ENCODE data around the gene TEK.

TEK gene

DNA sequence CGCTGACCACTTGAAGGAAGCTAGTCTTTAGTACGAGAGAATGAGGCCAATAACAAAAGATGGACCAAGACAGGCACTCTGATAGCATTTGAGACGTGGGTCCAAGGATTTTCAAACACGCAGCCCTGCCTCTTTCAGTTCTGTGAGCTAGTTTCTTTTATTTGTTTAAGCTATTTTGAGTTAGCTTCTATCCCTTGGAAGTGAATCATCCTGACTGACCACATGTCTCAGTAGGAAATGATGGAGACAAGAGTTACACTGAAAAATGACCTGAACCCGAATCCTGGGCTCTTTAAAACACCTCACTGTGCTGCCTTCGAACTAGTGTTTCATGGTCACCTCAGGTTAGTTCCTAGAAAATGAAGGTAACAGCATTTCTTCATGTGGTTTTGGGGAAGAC, 9.9 kb downstream of the TEK start:
- in situ Hi-C loops (cut with HindIII; ENCODE audit: low sequenced_read_pairs), result no loop called here

DNA sequence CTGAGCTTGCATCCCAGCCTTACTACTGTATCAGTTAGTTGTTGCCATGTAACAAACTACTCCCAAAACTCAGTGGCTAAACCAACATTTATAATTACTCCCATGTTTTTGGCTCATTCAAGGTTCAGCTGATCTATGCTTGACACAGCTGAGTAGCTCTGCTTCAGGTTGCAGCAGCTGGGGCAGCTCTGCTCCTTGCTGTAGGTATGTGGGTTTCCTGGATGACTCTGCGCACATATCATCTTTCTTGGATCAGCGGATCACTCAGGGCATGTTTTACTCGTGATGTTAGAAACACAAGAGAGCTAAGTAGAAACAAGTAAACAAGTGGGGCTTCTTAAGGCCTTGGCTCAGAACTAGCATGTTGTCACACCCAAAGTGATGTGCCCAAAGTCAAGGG, 15.1 kb downstream of the TEK start:
- in situ Hi-C loops (cut with HindIII; ENCODE audit: low sequenced_read_pairs), result no loop called here

DNA sequence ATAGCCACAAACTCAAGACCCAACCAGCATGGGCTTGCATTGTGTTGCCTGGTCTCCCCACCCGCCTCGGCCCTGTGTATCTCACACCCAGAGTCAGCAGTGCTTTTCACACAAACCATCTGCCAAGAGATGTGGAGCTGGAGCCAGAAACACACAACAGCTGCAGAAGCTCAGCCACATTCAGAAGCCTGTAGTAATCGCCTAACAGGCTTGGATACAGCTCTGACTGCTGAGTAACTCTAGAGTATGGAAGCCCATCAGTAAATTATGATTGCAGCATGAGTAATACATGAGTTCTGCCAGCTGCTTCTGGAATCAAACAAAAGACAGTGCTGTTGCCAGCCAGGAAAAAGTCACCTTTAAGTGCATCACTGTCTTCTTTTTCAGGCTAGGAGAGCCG, 16.0 kb downstream of the TEK start:
- in situ Hi-C loops (cut with HindIII; ENCODE audit: low sequenced_read_pairs), result no loop called here

DNA sequence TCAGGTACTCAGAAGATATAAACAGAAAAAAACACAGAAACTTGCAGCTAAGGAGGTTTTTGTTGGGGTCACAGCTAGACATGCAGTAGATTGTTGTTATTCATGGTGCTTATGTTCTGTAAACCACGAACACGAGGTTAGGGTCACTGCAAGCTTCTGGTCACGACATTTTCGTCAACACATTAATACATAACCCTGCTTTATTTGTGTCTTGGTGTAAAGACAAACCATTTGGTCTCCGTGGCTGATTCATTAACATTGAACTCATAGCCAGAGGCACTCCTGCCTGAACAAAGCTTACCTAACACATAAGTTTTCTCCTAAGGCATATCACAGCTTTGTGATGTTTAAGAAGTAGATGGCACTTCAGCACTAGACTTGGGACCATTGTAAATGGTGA, 16.9 kb downstream of the TEK start:
- in situ Hi-C loops (cut with HindIII; ENCODE audit: low sequenced_read_pairs), result no loop called here

DNA sequence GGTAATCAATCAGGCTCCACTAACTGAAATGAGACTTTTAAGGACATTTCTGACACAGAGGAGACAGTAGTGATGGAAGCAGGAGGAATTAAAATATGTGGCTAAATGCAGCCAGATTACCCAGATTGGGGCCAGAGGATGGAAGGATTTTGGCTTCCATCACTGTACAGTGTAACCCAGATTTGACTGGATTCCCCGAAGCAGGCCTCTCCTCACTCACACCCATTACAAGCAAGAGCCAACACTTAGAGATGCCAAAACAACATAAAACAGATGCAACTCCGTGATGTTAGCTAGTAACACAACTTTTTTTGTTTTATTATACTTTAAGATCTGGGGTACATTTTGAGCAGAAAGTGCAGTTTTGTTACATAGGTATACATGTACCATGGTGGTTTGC, 17.6 kb downstream of the TEK start:
- in situ Hi-C loops (cut with HindIII; ENCODE audit: low sequenced_read_pairs), result no loop called here

DNA sequence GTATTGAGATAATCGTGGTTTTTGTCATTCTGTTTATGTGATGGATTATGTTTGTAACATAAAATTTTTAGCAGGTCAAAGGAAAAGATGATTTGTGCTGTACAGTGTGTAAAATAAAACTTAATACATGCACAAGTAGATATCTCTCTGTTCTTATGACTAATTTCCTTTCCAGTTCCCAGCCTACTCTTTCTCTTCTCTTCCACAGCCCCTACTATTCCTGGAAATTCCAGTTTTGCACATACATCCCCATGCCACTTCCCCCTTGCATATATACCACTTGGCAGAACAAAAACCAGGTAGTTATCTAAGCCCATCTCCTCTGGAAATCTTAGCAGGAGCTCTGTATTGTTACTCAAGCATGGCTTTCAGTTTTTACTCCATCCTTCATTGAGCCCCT, 20.2 kb downstream of the TEK start:
- in situ Hi-C loops (cut with HindIII; ENCODE audit: low sequenced_read_pairs), result no loop called here

DNA sequence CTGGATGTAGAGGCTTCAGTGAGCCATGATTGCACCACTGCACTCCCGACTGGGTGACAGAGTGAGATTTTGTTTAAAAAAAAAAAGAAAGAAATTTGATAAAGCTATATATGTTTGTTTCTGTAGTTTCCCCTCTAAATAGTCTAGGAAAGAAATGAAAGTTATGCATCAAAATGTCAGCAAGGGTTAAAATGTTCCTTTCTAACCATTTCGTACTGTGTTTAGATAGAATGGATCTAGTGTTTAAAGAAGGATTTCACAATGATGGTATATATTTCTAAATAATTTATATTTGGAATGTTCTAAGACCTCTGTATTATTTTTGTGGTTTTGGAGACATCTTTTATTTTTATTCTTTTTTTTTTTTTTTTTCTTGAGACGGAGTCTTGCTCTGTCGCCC, 22.7 kb downstream of the TEK start:
- in situ Hi-C loops (cut with HindIII; ENCODE audit: low sequenced_read_pairs), result no loop called here

DNA sequence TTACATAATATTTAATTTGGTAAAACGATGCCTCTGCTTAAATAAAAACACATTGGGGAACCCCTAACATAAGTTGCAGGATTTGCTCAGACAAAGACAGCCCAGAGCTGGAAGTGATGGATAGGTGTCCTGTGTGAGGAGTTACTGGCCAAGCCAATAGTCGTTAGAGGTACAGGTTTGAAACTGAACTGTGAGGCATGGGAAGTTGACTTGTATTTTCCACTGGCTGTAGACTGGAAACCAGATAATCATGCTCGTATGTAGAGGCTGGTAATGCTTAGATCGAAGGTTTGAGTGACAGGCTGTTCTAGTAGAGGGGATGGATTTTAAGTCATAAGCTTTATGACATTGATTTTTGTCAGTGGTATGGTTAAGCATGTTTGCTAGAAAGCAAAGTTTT, 24.8 kb downstream of the TEK start:
- in situ Hi-C loops (cut with HindIII; ENCODE audit: low sequenced_read_pairs), result no loop called here

DNA sequence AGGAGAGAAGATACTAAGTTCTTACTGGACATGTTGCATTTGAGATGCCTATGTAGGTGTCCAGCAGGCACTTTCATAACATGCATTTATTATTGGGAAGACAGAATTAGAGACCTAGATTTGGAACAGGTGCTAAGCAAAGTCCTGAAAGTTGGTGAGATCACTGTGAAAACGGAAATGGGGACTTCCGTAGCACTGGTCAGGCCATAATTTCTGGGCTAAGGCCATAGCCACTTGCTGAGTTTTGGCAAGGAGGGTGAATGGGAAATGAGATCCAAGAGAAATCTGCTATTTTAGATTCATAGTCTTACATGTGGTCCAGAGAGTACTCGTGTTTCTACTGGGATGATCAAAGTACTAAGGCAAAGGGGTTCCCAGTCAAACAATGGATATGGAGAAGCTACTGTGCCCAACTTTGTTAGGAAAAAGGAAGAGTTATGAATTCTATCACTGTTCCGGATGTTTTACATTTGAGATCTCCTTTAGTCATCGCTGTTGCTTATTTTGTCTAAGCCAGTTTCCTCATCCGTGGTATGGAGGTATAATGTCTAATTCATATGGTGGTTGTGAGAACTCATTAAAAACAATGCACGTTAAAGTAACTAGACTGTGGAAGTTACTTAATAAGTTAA, 33.4 kb downstream of the TEK start:
- in situ Hi-C loops (cut with HindIII; ENCODE audit: low sequenced_read_pairs), result no loop called here

DNA sequence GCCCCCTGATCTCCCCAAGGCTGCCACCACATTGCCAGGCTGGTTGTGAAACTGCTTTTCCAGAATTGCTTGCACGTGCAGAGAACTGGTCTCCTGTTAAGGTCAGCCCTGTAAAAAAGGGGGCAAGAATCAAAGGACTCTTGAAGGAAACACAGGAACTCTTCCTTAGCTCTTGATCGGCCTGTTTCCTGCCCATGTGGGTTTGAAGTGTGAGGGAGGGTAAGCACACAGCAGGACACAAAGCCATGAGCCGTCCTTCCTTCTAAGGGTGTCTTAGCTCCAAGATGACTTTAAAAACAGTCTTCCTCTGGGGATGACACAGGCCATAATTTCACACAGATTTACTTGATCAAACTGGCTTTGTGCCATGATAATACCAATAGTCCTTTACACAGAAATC, 36.1 kb downstream of the TEK start:
- in situ Hi-C loops (cut with HindIII; ENCODE audit: low sequenced_read_pairs), result no loop called here

DNA sequence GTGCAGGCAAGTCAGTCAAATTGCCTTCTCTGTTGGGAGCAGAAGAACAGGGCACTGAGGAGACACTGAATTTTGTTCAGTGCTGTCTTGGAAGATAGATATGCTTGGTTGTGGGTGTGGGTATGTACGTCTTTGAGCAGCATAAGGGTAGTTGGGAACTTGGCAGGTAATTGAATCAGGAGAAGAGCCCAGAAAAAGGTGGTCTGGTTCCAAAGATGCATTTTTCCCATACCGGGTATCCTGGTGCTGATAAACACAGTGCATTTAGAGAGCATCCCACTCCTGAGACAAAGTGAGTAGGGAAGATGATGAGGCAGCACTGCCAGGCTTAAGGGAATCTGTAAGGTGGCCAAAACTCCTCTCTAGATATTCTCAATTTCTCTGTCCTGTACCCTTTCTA, 40.6 kb downstream of the TEK start:
- in situ Hi-C loops (cut with HindIII; ENCODE audit: low sequenced_read_pairs), result no loop called here

DNA sequence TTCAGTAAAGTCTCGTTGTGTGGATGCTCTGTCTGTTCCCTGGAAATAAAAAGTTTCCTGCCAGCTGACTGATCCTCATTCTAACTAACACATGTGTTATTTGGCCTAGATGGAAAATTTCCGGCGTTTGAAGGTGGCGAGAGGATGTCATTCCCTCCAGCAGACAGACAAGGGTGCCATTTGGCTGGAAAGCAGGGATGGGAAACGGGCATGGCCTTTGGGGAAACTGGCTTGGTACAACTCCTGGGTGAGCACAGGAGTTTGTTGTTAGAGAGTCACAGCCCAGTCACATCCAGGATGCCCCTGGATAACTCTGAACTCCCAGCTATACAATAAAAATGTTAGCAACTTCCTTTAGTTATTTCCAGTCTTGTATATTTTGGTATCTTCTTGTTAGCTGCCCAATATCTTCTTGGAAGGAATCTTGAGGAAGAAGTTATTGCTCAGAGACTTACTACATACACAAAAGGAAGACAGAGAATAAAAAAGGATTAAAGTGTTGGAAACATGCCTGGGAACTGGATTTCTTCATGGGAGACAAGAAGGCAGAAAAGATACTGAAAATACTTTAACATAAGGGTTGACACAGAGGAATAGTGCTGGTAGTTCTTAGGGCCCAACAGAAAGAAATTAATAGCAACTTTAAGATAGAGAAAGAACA, 41.9 kb downstream of the TEK start:
- in situ Hi-C loops (cut with HindIII; ENCODE audit: low sequenced_read_pairs), result no loop called here

DNA sequence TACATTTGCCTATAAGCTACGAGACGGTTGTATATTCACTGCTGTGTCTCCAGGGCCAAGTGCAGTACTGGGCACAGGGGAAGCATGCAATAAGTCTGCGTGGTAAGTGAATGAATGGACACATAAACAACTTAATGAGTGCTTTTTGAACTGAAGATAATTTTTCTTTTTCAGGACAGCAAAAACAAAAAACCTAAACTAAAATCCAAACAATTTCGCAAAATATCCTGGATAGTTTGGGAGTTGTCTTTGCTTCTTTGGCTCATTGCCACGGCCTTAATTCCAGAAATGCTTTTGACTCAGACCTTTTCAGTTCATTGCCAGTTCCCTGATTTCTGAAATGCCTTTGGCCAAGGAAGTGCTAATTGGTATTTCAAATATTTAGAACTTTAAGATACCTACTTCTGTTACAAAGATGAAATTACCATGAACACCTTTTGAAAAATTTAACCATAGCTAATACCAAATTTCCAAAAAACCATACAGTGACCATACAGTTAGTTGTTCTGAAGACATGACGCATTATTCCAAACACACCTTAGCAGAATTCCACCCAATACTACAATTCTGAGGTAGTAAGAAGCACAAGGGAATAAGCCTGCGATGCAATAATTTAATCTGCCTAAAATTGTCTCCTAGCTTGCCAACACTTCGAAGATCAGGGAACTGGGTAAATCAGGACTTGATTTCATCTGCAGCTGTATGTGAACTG, 42.8 kb downstream of the TEK start:
- in situ Hi-C loops (cut with HindIII; ENCODE audit: low sequenced_read_pairs), result no loop called here

DNA sequence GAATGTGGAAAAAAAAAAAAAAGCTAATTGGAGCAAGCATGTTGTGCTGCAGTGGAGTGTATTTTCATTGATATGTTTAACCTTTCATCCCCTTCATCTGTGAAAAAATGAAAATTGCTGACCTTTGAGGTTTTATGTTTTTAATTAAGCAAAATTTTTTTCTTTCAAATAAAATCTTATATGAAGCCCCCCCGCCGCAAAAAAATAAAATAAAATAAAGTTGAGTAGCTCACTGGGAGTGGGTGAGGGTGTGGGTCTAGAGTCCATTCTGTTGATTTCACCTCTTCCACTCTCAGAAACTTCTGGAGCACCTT, 43.3 kb downstream of the TEK start:
- in situ Hi-C loops (cut with HindIII; ENCODE audit: low sequenced_read_pairs), result no loop called here

DNA sequence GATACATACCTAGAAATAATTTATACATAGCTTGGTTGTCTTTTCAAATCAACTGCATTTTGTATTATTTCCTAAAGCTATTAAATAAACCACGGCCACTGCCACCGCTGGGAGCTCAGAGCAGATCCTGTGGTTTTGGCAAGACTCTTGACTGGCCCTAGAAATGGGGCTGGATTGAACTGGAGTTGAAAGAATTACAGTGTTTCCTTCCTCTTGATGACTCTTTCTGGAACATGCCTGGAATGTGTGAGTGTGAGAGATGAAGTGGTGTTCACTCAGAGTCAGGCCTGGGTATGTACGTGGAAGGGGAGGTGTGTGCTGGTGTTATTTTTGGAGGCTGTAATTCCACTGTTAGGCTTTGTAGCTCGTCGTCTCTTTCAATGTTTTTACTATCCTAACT, 45.9 kb downstream of the TEK start:
- in situ Hi-C loops (cut with HindIII; ENCODE audit: low sequenced_read_pairs), result no loop called here

DNA sequence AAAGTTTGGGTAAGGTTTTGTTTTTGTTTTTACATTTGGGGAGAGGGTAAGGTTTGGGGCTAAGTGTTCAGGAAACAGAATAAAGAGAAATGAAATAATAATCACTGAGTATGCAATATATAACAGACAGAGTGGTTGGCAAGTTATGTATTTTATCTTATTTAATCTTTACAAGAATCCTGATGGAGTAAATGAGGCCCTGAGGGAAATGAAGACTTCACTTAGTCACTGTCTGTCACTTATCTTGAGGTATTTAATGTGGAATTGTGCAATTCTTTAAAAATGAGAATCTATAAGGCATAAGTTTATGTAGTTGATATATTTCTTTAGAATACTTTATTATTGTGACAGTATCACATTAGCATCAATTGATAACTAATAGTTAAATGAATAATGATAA, 48.1 kb downstream of the TEK start:
- in situ Hi-C loops (cut with HindIII; ENCODE audit: low sequenced_read_pairs), result no loop called here

DNA sequence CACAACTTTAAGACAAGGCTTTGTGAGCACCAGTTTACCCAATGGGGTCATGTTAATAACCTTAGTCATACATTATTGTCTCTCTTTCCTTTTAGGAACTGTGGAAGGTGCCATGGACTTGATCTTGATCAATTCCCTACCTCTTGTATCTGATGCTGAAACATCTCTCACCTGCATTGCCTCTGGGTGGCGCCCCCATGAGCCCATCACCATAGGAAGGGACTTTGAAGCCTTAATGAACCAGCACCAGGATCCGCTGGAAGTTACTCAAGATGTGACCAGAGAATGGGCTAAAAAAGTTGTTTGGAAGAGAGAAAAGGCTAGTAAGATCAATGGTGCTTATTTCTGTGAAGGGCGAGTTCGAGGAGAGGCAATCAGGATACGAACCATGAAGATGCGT, 48.7 kb downstream of the TEK start:
- in situ Hi-C loops (cut with HindIII; ENCODE audit: low sequenced_read_pairs), result no loop called here

DNA sequence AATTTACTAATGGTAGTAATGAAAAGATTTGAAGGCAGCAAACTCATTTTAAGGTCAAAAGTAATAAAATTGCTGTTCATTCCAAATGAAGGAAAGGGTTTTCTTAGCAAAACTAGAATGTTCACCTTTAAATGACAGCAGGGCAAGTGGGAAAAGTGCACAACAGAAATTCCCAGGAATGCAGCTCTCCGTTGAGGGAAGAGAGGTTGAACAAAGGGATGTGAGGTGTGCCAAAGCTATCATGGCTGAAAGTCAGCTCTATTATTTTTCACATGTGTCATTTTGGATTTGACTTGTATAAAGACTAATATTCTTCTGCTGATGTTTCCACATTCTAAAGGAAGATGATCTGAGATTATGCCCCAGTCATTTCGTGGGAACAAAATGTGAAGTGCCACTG, 51.6 kb downstream of the TEK start:
- in situ Hi-C loops (cut with HindIII; ENCODE audit: low sequenced_read_pairs), result no loop called here

DNA sequence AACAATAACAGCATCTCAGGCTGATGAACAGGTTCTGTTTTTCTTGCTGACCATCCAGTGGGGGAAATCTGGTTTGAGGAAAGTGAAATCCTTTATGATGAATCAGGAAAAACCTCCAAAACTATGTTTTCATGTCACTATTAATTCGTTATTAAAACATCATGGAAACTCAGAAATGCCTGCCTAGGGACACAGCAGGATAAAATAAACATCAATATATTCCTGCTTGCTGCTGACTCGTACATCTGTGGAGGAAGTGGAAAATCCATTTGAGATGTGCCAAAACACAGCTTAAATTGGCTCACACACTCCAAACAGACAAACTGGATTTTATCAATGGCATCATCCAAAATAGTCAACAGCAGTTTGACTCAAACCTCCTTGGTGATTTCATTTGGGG, 53.0 kb downstream of the TEK start:
- in situ Hi-C loops (cut with HindIII; ENCODE audit: low sequenced_read_pairs), result no loop called here

DNA sequence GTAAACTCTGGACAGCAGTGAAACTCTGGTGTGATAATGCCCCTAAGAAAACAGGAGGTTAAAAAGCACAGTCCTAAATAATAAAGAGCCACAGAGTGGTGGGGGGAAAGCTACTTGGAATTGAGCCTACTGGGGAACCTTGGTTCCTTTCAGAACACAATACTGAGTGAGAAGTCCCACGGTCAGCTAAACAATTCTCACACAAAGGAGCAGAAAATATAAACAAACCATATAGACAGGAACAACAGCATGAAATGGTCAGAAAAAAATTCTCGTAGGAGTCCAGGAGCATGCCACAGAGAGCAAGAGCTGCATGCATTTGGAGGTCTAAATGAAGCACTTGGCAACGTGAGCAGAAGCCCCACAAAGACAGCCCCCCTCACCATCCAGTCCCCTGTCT, 56.0 kb downstream of the TEK start:
- in situ Hi-C loops (cut with HindIII; ENCODE audit: low sequenced_read_pairs), result no loop called here

DNA sequence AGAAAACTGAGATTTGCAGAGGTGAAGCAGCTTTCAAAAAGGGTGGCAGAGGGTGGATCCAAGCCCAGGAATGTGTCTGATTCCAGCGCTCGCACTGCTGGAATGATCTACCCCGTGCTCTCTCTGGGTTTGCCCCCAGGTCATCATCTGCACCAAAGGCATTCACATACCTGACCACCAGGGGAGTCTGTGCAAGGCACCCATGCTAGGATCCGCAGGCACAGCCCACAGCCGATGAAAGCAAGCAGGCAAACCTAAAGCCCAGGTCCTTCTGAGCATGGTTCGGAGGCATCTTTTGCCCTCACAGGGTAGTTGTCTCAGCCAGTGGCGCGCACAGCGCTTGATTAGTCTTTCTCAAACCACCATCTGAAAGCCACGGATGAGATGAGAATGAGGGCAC, 56.6 kb downstream of the TEK start:
- in situ Hi-C loops (cut with HindIII; ENCODE audit: low sequenced_read_pairs), result no loop called here

DNA sequence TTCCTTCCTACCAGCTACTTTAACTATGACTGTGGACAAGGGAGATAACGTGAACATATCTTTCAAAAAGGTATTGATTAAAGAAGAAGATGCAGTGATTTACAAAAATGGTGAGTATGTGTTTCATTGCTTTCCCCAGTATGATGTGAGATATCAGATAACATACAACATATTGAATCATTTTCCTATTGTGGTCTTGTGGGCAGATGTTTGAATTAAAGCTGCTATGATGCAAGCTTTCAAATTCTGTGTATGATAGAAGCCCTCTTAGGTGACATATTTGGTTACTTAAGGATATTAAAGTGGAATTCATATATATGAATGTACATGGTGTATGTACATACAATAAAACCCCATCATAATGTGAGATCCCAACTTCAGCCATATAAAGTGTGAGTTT, 59.5 kb downstream of the TEK start:
- in situ Hi-C loops (cut with HindIII; ENCODE audit: low sequenced_read_pairs), result no loop called here

DNA sequence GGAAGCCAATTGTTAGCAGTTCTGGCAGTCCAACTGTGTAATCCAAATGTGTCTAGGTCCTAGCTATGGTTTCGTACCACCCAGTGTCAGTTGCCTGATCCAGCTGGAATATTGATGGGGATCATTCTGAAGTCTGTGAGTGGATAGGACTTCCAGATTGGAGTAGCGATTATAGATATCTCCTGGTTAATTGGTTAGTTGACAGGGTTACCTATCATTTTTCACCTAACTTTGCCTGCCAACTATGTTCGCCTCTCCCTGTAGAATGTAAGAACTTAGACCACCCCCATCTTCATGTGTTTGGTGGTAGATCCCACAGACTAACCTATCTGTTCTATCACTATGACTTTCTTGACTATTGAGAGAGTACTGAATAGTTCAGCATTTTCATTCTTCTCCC, 59.9 kb downstream of the TEK start:
- in situ Hi-C loops (cut with HindIII; ENCODE audit: low sequenced_read_pairs), result no loop called here

Measured in endothelial cell of hepatic sinusoid (primary cell).